Thoracic aorta (tissue), 2 donors: Measurements from ENCODE around the gene LAMA4. TPM values are rescaled to one million over a fixed set of nuclear protein-coding genes. Genes with fewer than 3 reads are reported as not detected.

Experiments used
- ATAC-seq: fragments of 150-250 bp; one replicate; pipeline ENCODE4 v1.8.0; 2017; ENCODE audit warnings: low read depth; ENCODE audit not compliant: insufficient number of reproducible peaks, low FRiP score
- DNase-seq: peaks from one replicate; pipeline ENCODE4 v3.0.0-alpha.2; 2020; ENCODE audit warnings: low spot score
- H3K27ac ChIP-seq, 2 donors: fragments of 200-600 bp; sonication (generic); 1 replicate in 1 of 2; 2 replicates in 1 of 2; pipeline ENCODE4 v1.5.1; 2016; ENCODE audit warnings: mild to moderate bottlenecking in 2 of 2, moderate library complexity in 2 of 2
- H3K27me3 ChIP-seq: fragments of 200-600 bp; sonication (generic); replicated peaks from 2 replicates; pipeline ENCODE4 v1.6.0; 2016; ENCODE audit warnings: mild to moderate bottlenecking; ENCODE audit not compliant: insufficient read depth
- H3K36me3 ChIP-seq: fragments of 200-600 bp; sonication (generic); one replicate; pipeline ENCODE4 v1.5.1; 2016
- H3K4me1 ChIP-seq, 2 donors: fragments of 200-600 bp; sonication (generic); 1 replicate in 1 of 2; 2 replicates in 1 of 2; pipeline versions ENCODE4 v1.5.1 to v1.6.0; 2016; ENCODE audit warnings: low read depth in 2 of 2, mild to moderate bottlenecking in 1 of 2; ENCODE audit not compliant: control insufficient read depth in 1 of 2
- H3K4me3 ChIP-seq: fragments of 200-600 bp; sonication (generic); 2 replicates; pipeline ENCODE4 v1.5.1; 2016; ENCODE audit warnings: mild to moderate bottlenecking
- H3K9me3 ChIP-seq: fragments of 200-600 bp; sonication (generic); 2 replicates; pipeline ENCODE4 v1.5.1; 2016
- total RNA-seq, 2 donors: library from RNA; depleted of rRNA; stranded (reverse); fragments of >200 nt; gene quantifications; one replicate each; pipeline versions ENCODE4 v1.1.0 to v1.2.3, GENCODE V29; 2016
- TF ChIP-seq, protein P1 (sequence below): fragments of 200-600 bp; sonication (generic); IDR thresholded peaks from one replicate; pipeline ENCODE4 v1.5.1; 2019; ENCODE audit warnings: antibody characterized with exemption

Gene LAMA4
- total RNA-seq, 2 donors from 2014 or later, result 34.9 to 66.7 TPM

- no peaks in the 10 kb centered on the region for H3K9me3 ChIP-seq
- H3K27ac ChIP-seq, result no peak overlapping the region
- peaks cover 2 to 11% of the 10 kb centered on the region in 2 donors for H3K4me1 ChIP-seq
- DNase-seq (no peak), ATAC-seq (no peak)
- H3K27me3 ChIP-seq, result no peaks in the 10 kb centered on the region
- no peaks in the 10 kb centered on the region for H3K36me3 ChIP-seq
- TF ChIP-seq, protein P1, sequence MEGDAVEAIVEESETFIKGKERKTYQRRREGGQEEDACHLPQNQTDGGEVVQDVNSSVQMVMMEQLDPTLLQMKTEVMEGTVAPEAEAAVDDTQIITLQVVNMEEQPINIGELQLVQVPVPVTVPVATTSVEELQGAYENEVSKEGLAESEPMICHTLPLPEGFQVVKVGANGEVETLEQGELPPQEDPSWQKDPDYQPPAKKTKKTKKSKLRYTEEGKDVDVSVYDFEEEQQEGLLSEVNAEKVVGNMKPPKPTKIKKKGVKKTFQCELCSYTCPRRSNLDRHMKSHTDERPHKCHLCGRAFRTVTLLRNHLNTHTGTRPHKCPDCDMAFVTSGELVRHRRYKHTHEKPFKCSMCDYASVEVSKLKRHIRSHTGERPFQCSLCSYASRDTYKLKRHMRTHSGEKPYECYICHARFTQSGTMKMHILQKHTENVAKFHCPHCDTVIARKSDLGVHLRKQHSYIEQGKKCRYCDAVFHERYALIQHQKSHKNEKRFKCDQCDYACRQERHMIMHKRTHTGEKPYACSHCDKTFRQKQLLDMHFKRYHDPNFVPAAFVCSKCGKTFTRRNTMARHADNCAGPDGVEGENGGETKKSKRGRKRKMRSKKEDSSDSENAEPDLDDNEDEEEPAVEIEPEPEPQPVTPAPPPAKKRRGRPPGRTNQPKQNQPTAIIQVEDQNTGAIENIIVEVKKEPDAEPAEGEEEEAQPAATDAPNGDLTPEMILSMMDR, result no peak
- no peak overlapping the region for H3K4me3 ChIP-seq
Observed at GRCh38 chr6:112210852-112211251, 43.5 kb downstream of the LAMA4 start.

- peaks cover 11 to 14% of the 10 kb centered on the region in 2 donors for H3K4me1 ChIP-seq
- no peaks in the 10 kb centered on the region for H3K27me3 ChIP-seq
- ATAC-seq (no peak), DNase-seq (no peak)
- no peaks in the 10 kb centered on the region for H3K36me3 ChIP-seq
- no peak overlapping the region for H3K4me3 ChIP-seq
- H3K27ac ChIP-seq, result no peak overlapping the region
- TF ChIP-seq, protein P1, result no peak
- no peaks in the 10 kb centered on the region for H3K9me3 ChIP-seq
Observed at GRCh38 chr6:112209131-112209530, 45.2 kb downstream of the LAMA4 start.

GRCh38 chr6:112207776-112208175 is 46.6 kb downstream of the LAMA4 start:
- Histone ChIP-seq H3K4me1 (peaks cover 11 to 27% of the 10 kb centered on the region in 2 donors), H3K36me3 (no peaks in the 10 kb centered on the region), H3K9me3 (no peaks in the 10 kb centered on the region)

GRCh38 chr6:112207131-112207530 is 47.2 kb downstream of the LAMA4 start:
- ATAC-seq, result no peak
- Histone ChIP-seq H3K36me3 (no peaks in the 10 kb centered on the region), H3K27me3 (no peaks in the 10 kb centered on the region), H3K4me1 (peaks cover 11 to 32% of the 10 kb centered on the region in 2 donors), H3K9me3 (no peaks in the 10 kb centered on the region), H3K27ac (no peak overlapping the region), H3K4me3 (no peak overlapping the region)
- DNase-seq, result no peak
- TF ChIP-seq, protein P1, result no peak

More at GRCh38 chr6:112207776-112208175, 46.6 kb downstream of the LAMA4 start:
- Histone ChIP-seq H3K27ac (no peak overlapping the region), H3K27me3 (no peaks in the 10 kb centered on the region), H3K4me3 (no peak overlapping the region)
- TF ChIP-seq, protein P1, result no peak
- DNase-seq, result no peak
- no peak for ATAC-seq

DNA sequence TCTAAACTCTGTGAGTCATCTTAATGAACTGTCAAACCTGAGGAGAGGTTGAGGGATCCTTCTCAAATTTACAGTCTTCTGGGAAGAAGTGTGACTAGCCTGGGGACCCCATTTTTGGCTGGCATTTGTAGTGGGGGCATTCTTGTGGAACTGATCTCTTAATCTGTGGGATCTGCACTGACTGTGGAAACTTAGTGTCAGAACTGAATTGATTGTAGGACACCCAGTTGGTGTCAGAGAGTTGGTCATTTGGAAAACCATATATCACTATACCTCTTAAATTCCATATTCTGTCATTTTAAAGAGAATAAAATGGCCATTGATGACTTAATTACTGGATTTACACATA is 48.3 kb downstream of the LAMA4 start:
- DNase-seq (no peak), ATAC-seq (no peak)
- Histone ChIP-seq H3K4me1 (peaks cover 11 to 32% of the 10 kb centered on the region in 2 donors), H3K27ac (no peak overlapping the region), H3K36me3 (no peaks in the 10 kb centered on the region), H3K4me3 (no peak overlapping the region), H3K9me3 (no peaks in the 10 kb centered on the region), H3K27me3 (no peaks in the 10 kb centered on the region)
- TF ChIP-seq, protein P1, result no peak
